Astrocyte of the cerebellum (primary cell): Measurements from ENCODE around the gene EIF4E2.

Source experiments
- DNase-seq: peaks from one replicate; pipeline ENCODE4 v3.0.0-alpha.2; 2011; ENCODE audit warnings: low read depth
- H3K4me3 ChIP-seq: 2 replicates; pipeline ENCODE4 v1.5.1; 2011; ENCODE audit warnings: mild to moderate bottlenecking, low read depth, low read length, moderate library complexity
- in situ Hi-C: cut with HindIII; loops from 2 replicates; pipeline ENCODE4 v1.10.0; 2017; ENCODE audit warnings: low sequenced_read_pairs
- TF ChIP-seq, protein P1 (sequence below): IDR thresholded peaks from 2 replicates; pipeline ENCODE4 v1.5.1; 2012; ENCODE audit warnings: low read length, low read depth, moderate library complexity, mild to moderate bottlenecking; ENCODE audit errors: missing control alignments

The EIF4E2 gene

DNA sequence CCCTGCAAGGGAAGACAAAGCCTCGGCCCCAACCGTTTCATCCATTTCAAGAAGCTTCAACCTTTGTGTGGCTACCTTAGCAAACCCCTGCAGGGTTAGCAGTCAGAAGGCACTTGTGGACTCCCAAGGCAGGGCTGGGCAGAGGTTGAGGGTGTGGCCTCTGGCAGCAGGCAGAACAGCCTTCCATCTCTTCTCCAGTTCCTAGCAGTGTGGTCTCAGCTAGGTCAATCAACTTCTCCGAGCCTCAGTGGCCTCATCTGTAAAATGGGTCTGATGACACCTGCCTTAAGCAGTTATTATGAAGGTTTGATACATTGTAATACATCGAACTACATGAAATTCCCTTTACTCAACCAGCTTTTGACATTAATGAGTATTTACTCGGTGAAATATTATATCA, 37.1 kb upstream of the EIF4E2 start:
- in situ Hi-C loops, result loop anchor here (5.0 kb wide), 1 partner anchor 51 kb away; no protein-coding TSS in a partner anchor
- TF ChIP-seq, protein P1, sequence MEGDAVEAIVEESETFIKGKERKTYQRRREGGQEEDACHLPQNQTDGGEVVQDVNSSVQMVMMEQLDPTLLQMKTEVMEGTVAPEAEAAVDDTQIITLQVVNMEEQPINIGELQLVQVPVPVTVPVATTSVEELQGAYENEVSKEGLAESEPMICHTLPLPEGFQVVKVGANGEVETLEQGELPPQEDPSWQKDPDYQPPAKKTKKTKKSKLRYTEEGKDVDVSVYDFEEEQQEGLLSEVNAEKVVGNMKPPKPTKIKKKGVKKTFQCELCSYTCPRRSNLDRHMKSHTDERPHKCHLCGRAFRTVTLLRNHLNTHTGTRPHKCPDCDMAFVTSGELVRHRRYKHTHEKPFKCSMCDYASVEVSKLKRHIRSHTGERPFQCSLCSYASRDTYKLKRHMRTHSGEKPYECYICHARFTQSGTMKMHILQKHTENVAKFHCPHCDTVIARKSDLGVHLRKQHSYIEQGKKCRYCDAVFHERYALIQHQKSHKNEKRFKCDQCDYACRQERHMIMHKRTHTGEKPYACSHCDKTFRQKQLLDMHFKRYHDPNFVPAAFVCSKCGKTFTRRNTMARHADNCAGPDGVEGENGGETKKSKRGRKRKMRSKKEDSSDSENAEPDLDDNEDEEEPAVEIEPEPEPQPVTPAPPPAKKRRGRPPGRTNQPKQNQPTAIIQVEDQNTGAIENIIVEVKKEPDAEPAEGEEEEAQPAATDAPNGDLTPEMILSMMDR, result no peak
- no peak for DNase-seq
- no peak overlapping the region for H3K4me3 ChIP-seq

DNA sequence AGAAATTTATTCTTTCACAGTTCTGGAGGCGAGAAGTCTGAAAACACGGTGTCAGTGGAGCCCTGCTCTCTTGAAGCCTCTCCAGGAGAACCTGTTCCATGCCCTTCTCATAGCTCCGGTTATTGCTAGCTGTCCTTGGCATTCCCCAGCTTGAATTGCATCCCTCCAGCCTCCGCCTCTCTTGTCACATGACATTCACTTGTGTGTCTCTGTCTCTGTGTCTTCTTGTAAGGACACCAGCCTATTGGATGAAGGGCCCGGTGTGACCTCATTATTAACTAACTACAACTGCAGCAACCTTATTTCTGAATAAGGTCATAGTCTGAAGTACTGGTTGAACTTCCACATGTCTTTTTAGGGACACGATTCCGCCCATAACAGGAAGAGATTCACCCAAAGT, 34.9 kb upstream of the EIF4E2 start:
- H3K4me3 ChIP-seq, result no peak overlapping the region
- DNase-seq, result no peak
- TF ChIP-seq, protein P1, result no peak
- in situ Hi-C loops, result no loop called here

DNA sequence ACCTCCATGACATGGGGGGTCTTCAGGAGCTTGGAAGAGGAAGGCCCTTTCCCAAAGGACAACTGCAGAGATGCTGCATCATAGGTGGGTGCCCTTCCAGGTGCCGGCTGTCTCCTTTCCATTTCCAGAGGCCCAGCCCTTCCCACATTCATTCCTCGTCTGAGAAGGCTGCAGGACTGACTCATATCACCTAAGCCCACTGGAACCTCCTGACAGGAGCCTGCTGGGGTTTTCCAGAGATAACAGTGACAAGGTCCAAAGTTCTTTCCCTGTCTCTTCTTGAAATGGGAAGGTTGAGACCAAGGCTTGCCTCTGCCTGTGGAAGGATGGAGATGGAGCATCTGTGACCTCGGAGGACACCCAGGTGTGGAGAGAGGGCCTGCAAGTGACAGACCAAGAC, 33.9 kb upstream of the EIF4E2 start:
- H3K4me3 ChIP-seq, result no peak overlapping the region
- DNase-seq, result no peak
- TF ChIP-seq, protein P1, result no peak
- in situ Hi-C loops, result no loop called here

DNA sequence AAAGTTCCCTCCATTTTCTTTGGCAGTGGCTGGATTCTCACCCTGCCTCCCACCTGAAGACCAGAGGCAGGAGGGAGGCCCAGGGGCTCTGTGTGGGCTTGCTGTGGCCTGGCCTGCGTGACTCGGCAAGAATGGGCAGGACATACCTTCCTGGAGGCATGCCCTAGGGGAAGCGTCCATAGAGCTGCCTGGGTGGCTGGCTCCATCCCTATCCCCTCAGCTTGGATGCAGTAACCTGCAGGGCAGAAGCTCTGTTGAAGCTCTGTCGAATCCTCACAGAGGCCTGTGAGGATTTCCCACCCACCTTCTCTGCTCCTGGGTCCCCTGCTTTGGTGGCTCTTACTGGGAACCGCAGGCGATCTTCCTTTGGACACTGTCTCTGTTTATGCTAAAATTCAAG, 31.6 kb upstream of the EIF4E2 start:
- in situ Hi-C loops, result no loop called here
- TF ChIP-seq, protein P1, result no peak

DNA sequence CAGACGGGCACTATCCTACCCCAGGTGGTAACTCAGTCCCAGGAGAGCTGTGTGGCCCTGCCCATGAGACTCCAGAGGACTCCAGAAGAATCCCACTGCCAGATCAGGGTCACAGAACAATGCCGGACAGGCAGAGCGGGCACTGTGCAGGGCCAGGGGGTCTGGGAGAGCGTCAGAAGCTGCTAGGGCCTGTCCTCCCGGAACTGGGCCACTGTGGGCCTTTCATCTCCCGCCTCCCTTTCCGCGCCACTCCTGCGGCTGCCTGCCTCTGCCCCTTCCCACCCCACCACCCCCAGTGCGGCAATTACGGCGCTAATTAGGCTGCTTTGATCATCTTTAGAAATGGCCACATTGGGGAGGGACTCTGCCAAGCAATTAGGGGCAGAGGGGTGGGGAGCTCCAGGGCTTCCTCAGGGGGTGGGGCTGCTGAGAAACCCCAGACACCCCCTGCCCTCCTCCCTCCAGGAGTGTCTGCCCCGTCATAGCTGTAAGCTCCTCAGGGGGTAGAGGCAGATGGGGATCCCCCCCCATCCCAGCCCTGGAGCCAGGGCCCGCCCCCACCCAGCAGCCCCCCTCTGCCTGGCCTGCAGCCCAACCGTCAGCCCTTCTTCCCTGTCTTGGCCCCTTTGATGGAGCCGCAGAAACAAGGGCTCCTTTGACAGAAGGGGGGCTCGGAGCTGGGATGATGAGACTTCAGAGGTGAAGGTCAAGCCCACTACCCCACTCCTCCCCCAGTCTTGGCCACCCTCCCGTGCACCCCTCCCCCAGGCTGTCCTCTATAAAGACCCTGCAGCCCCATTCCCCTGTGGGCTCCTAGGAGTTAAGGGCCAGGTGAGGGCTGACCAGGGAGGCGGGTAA, 30.7 kb upstream of the EIF4E2 start, which contains the start of gene PRSS56:
PRSS56 (plus strand) TSS at position 808 of the 858 bp plus-strand sequence. CDS start 211 bp downstream, outside the sequence.
- no peak for DNase-seq
- no peak within 1 kb of the TSS for H3K4me3 ChIP-seq
- TF ChIP-seq, protein P1, result no peak
- in situ Hi-C loops, result no loop called here

More for the DNA sequence above, 31.6 kb upstream of the EIF4E2 start:
- no peak for DNase-seq
- H3K4me3 ChIP-seq, result no peak overlapping the region

DNA sequence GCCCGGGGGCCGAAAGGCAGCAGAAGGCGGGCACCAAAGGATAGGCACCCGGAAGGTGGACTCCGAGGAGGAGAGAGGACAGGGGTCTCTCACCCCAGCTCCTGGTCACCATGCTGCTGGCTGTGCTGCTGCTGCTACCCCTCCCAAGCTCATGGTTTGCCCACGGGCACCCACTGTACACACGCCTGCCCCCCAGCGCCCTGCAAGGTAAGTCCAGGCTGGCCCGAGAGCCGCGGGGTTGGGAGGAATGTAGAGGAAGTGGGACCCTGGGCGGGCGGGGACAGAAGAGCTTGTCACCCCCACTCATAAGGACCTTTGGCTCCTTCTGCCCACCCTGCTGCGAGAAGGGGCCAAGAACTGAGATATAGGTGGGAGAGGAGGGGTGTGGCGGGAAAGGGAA, 30.0 kb upstream of the EIF4E2 start:
- no peak overlapping the region for H3K4me3 ChIP-seq
- DNase-seq, result no peak
- TF ChIP-seq, protein P1, result no peak
- in situ Hi-C loops, result no loop called here
